ENCODE data around the gene HYI.

DNA sequence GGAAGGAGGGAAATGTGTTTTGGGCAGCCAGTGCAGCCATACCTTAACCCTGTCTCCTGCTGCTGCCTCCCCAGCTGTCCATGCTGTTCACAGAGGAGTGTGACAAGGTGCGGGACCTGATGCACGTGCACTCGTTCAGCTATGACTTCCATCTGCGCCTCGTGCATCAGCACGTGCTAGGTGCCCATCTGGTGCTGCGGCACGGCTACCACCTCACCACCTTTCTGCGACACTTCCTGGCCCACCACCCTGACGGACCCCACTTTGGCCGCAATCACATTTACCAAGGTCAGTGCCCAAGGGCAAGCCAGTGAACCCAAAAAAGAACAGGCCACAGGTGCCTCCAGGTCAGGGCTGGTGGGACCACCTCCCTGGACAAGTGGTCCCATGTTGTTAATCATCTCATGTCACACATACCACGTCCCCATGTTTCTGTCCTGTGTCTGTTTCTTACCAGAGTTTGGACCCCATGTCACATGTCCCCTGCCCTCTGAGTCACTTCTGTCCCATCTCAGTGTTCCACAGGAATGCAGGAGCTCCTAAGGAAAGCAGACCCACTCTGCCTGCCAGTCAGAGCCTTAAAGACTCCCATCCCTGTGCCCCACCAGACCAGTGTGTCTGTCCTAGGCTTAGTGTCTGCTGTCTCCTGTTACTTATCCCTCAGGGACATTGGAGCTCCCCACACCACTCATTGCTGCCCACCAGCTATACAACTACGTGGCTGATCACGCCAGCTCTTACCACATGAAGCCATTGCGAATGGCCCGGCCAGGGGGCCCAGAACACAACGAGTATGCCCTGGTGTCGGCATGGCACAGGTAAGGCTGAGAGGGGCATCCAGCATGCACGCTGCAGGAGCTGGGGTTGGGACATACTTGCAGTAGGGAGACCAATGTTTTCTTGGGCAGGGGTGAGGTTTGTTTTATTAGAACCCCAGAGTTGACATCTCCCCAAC, 6.6 kb downstream of the HYI start:
- TF ChIP-seq, protein P1, sequence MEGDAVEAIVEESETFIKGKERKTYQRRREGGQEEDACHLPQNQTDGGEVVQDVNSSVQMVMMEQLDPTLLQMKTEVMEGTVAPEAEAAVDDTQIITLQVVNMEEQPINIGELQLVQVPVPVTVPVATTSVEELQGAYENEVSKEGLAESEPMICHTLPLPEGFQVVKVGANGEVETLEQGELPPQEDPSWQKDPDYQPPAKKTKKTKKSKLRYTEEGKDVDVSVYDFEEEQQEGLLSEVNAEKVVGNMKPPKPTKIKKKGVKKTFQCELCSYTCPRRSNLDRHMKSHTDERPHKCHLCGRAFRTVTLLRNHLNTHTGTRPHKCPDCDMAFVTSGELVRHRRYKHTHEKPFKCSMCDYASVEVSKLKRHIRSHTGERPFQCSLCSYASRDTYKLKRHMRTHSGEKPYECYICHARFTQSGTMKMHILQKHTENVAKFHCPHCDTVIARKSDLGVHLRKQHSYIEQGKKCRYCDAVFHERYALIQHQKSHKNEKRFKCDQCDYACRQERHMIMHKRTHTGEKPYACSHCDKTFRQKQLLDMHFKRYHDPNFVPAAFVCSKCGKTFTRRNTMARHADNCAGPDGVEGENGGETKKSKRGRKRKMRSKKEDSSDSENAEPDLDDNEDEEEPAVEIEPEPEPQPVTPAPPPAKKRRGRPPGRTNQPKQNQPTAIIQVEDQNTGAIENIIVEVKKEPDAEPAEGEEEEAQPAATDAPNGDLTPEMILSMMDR (IDR thresholded peaks at IDR 0.05): no peak
- TF ChIP-seq EP300 (IDR thresholded peaks at IDR 0.05): no peak
